ENCODE results near the gene FAXDC2. TPM values are rescaled to one million over a fixed set of nuclear protein-coding genes. Genes with fewer than 3 reads are reported as not detected.

FAXDC2 gene
- total RNA-seq = 25.3 TPM

- Histone ChIP-seq H3K27me3 (no peaks in the 10 kb centered on the region), H3K4me3 (peak within 1 kb of the TSS; percentile 48 to 68), H3K9me3 (no peaks in the 10 kb centered on the region), H3K4me1 (peaks cover 8 to 18% of the 10 kb centered on the region in 2 donors), H3K36me3 (no peaks in the 10 kb centered on the region), H3K27ac (peak within 1 kb of the TSS; percentile 55 to 77)
- peak; percentile 49 to 89 for DNase-seq (ENCODE audit: low spot score in 2 of 2)
- TF ChIP-seq CTCF (IDR thresholded peaks at IDR 0.05) = no peak
- intact Hi-C loops (cut with DNase I) = loop anchor here (10.0 kb wide), 1 partner anchor 406 kb away; the partner anchor contains the start of gene SAP30L
Observed at GRCh38 chr5:154850255-154851062, at the start of gene FAXDC2. Gene FAXDC2, minus strand, starts transcription at chr5:154850603. Its CDS starts 12,425 bp downstream, at chr5:154838178.

GRCh38 chr5:154900066-154900465, 49.7 kb upstream of the FAXDC2 start:
- Histone ChIP-seq H3K9me3 (no peaks in the 10 kb centered on the region), H3K36me3 (peaks cover 62 to 91% of the 10 kb centered on the region in 2 donors), H3K4me3 (no peak overlapping the region), H3K27me3 (no peaks in the 10 kb centered on the region), H3K27ac (peak overlapping the region in 1 of 2 donors; percentile 38), H3K4me1 (no peaks in the 10 kb centered on the region)
- intact Hi-C loops (cut with DNase I) = no loop called here
- no peak for TF ChIP-seq CTCF (IDR thresholded peaks at IDR 0.05)
- DNase-seq (ENCODE audit: low spot score in 2 of 2) = no peak

- no peaks in the 10 kb centered on the region for H3K9me3 ChIP-seq
- no peaks in the 10 kb centered on the region for H3K4me1 ChIP-seq
- no peak for DNase-seq (ENCODE audit: low spot score in 2 of 2)
- TF ChIP-seq CTCF (IDR thresholded peaks at IDR 0.05) = no peak
- H3K36me3 ChIP-seq = peaks cover 63 to 94% of the 10 kb centered on the region in 2 donors
- no peak overlapping the region for H3K4me3 ChIP-seq
- H3K27me3 ChIP-seq = no peaks in the 10 kb centered on the region
- intact Hi-C loops (cut with DNase I) = no loop called here
- peak overlapping the region; percentile 22 to 43 for H3K27ac ChIP-seq
Observed at GRCh38 chr5:154899151-154899816, 48.9 kb upstream of the FAXDC2 start.

- no peaks in the 10 kb centered on the region for H3K4me1 ChIP-seq
- no peak for TF ChIP-seq CTCF (IDR thresholded peaks at IDR 0.05)
- no peaks in the 10 kb centered on the region for H3K9me3 ChIP-seq
- H3K36me3 ChIP-seq = peaks cover 62 to 94% of the 10 kb centered on the region in 2 donors
- DNase-seq (ENCODE audit: low spot score in 2 of 2) = peak in 1 of 2 donors; percentile 69
- H3K4me3 ChIP-seq = no peak overlapping the region
- intact Hi-C loops (cut with DNase I) = no loop called here
- H3K27me3 ChIP-seq = no peaks in the 10 kb centered on the region
- H3K27ac ChIP-seq = peak overlapping the region in 1 of 2 donors; percentile 12
Observed at GRCh38 chr5:154898210-154898609, 47.8 kb upstream of the FAXDC2 start.

GRCh38 chr5:154896562-154897165, 46.3 kb upstream of the FAXDC2 start:
- H3K4me3 ChIP-seq = no peak overlapping the region
- H3K4me1 ChIP-seq = no peaks in the 10 kb centered on the region
- peaks cover 61 to 88% of the 10 kb centered on the region in 2 donors for H3K36me3 ChIP-seq
- H3K27ac ChIP-seq = no peak overlapping the region
- intact Hi-C loops (cut with DNase I) = no loop called here
- DNase-seq (ENCODE audit: low spot score in 2 of 2) = no peak
- no peak for TF ChIP-seq CTCF (IDR thresholded peaks at IDR 0.05)
- no peaks in the 10 kb centered on the region for H3K27me3 ChIP-seq
- H3K9me3 ChIP-seq = no peaks in the 10 kb centered on the region
